ENCODE results near the gene ANKRD11.

DNA sequence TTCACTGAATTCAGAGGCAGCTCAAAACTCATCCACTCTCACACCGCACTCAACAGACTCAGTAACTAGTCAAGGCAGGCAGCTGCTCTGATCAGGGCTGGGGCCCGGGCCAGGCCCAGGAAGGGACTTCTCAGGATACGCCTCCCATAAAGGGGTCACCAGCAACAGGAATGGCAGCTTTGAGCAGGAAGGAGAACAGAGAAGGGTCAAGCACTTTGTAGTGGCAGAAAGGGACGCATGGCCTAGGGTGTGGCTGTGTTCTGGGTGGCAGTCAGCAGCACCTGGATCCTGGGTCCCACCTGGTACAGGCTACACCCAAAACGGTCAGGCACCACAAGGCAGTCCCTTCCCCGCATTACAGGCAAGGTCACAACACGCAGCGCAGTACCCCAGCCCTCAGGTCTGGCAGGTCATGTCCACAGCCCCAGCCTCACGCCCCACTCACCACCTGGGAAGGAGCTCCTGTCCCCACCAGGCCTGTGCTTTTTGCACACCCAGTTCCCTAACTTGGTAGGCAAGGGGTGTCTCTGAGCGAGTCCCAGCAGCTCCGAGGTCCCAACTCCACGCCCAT, 173.2 kb downstream of the ANKRD11 start:
- TF ChIP-seq, protein P1, sequence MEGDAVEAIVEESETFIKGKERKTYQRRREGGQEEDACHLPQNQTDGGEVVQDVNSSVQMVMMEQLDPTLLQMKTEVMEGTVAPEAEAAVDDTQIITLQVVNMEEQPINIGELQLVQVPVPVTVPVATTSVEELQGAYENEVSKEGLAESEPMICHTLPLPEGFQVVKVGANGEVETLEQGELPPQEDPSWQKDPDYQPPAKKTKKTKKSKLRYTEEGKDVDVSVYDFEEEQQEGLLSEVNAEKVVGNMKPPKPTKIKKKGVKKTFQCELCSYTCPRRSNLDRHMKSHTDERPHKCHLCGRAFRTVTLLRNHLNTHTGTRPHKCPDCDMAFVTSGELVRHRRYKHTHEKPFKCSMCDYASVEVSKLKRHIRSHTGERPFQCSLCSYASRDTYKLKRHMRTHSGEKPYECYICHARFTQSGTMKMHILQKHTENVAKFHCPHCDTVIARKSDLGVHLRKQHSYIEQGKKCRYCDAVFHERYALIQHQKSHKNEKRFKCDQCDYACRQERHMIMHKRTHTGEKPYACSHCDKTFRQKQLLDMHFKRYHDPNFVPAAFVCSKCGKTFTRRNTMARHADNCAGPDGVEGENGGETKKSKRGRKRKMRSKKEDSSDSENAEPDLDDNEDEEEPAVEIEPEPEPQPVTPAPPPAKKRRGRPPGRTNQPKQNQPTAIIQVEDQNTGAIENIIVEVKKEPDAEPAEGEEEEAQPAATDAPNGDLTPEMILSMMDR (conservative IDR thresholded peaks at IDR 0.05; ENCODE audit: low read length) = no peak
- no peak for TF ChIP-seq EZH2phosphoT487 (IDR thresholded peaks at IDR 0.05; ENCODE audit: borderline replicate concordance)

Measured in Loucy (cell line).